ENCODE measurements around the gene DKK3.
"Not testable (repeated sequence)": the region's sequence is repeated elsewhere in the genome, so short reads cannot be mapped to it uniquely, and the experiment has no call there.

DKK3 gene

DNA sequence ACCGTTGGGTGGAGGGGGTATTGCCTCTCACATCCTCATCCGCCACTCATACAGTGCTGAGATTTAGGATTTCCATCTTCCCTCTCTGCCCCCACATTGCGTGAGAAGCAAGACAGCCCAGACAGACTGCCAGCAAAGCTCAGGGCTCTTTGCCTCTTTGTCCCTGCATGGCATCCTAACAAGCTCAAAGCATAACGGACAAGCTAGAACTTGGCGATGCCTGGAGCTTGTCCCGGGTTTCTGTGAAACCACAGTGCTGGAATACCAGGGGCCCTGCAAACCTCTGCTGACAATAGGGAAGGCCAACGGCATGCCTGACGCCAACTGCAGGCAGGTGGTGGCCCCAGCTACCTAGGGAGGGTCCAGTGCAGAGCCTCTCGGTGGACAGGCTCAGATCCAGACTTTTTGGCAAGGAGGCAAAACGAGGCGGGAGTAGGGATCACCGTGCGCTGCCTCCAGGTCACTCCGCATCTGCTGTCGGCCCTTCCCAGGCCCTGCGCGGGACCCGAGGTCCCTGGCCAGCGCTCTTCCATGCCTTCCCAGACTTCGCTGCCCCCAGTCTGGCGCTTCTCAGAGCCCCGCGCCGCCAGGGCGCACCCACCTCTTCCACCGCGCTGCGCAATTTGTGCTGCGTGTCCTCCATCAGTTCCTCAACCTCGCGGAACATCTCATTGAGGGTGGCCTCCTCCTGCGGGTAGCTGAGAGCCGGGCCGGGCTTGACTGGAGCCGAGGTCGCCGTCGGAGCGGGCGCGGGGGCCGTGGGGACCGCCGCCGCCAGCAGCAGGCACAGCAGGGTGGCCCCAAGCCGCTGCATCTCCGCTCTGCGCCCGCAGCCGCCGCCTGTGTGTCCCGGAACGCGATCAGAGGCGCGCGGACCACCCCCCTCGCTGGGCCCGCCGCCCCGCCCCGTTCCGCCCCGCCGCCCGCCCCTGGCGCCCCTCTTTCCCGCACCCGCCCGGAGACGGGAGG is at the start of gene DKK3:
Gene DKK3 (minus strand): TSS at position 858 of the 969 bp plus-strand sequence. CDS start 44 bp downstream, at position 814.
- DNase-seq (ENCODE audit: low spot score) = peak; percentile 65

DNA sequence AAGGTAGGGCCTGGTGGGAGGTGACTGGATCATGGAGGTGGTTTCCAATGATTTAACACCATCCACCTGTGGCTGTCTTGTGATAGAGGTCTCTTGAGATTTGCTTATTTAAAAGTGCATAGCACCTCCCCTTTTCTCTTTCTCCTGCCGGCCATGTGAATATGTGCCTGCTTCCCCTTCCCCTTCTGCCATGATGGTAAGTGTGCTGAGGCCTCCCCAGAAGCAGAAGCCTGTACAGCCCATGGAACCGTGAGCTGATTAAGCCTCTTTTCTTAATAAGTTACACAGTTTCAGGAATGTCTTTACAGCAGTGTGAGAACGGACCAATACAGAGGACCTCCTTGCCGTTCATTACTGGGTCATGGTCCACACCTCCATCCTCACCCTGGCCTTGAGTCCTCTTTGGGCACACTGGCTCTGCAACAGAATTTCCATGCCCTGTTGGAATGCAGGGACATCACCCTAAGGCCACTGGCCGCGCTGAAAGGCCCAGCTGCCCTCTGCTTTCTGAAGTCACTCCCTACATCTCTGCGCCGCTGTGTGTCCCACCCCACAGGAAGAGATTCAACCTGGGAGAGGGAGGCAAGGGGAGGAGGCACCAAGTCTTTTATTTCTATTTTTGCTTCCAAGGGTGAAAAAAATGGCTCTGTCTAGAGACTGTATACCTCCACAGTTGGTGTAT is 49.0 kb upstream of the DKK3 start:
- DNase-seq (ENCODE audit: low spot score) = no peak

DNA sequence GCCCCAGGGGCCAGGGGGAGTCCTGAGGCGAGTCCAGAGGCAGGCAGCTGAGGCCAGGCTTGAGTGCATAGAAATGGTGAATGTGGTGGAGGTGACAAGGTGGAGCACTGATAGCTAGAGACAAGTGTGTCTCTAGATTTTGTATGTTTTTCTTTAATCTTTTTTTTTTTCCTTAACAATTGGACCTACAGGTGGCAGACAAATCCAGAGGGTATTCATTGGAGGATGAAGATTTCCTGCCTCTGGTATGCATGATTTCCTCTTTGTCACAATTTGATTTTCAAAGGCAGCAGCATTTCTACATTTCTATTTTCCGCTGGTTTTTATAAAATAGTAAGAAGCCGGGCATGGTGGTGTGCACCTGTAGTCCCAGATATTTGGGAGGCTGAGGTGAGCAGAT is 47.7 kb upstream of the DKK3 start:
- DNase-seq (ENCODE audit: low spot score) = no peak

DNA sequence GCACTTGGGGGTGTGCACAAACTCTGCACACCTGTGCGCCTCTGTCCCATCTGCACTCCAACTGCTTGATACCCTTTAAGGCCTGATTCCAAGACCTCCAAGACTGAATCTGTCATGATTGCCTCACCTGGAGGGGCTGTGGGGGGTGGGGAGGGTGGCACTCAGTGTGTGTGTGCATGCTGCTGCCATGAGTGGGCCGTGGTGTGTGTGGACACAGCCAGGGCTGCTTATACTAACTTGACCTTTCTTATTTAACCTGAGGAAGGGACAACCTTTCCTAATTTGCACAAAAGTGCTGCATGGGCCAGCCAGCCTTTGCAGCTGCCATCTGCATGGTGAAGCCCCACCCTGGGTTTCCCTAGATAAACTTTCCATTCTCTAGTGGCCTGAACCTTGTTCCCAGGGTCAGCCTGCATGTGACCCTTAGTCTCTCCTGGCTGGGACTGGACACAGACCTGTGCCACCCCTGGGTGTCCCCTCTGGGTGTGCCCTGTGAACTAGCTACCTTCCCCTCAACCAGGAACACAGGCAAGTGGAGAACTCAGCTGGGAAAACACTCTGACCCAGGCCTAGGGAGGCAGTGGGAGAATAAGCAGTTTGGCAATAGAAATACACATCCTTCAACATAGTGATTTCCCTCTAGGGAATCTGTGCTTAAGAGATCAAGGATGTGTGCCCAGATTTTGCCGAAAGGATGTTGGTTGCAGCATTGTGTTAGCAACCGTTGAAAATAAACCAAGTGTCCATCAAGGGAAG is 45.4 kb upstream of the DKK3 start:
- DNase-seq (ENCODE audit: low spot score) = no peak

DNA sequence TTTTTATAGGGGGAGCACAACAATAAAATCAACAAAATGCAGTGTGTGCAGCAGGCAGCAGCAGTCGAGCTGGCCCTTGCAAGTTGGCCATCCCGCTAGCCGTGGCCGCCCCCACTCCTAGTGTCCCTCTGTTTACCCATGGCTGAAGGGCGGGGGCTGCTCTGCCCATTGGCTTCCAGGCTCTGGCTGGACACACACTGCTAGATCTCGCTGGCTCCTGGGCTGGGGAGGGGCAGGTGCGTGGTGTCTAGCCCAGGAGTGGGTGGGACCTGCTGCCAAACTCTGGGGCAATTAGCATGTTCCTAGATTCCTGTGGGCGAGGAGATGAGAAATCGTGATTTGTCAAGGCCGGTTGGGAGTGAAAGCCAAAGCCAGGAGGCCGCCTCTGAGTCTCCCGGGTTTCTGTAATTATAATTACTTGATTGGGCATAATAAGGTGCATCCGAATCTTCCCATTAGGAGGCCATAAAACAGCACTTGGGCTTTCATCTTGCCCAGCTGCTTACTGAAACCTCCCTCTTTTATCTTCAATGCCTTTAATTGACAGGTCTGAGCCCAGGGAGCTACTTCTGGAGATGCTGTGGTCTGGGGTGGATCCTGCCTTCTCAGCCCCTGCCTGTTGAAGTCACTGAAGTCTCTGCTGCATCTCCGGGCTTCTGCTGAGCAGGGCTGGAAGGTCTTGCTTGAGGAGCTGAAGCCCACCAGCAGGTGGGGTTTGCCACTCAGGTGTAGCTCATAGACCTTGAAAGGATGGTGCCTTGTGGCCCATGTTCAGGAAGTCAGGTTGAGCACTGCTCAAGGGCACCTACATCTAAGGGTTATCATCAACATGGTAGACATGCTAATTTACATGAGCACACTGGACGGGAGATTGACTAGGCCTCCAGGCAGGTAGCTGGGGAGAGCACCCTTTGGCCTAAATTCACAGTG is 44.5 kb upstream of the DKK3 start:
- DNase-seq (ENCODE audit: low spot score) = no peak

DNA sequence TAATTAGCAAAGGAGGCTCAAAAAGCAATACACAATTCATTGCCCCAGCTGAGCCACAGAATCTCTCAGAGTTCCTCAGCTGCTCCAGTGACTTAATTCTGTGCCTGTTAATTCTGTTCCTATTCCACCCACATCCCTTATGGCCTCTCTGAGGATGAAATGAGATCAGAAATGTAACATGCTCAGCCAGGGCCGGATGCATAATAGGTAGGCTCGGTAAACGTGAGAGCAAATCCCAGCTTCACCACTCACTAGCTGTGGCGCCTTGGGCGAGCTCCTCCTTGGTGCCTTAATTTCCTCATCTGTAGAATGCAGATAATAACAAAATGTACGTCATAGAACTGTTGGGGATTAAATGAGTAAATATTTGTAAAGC is 42.8 kb upstream of the DKK3 start:
- no peak for DNase-seq (ENCODE audit: low spot score)

DNA sequence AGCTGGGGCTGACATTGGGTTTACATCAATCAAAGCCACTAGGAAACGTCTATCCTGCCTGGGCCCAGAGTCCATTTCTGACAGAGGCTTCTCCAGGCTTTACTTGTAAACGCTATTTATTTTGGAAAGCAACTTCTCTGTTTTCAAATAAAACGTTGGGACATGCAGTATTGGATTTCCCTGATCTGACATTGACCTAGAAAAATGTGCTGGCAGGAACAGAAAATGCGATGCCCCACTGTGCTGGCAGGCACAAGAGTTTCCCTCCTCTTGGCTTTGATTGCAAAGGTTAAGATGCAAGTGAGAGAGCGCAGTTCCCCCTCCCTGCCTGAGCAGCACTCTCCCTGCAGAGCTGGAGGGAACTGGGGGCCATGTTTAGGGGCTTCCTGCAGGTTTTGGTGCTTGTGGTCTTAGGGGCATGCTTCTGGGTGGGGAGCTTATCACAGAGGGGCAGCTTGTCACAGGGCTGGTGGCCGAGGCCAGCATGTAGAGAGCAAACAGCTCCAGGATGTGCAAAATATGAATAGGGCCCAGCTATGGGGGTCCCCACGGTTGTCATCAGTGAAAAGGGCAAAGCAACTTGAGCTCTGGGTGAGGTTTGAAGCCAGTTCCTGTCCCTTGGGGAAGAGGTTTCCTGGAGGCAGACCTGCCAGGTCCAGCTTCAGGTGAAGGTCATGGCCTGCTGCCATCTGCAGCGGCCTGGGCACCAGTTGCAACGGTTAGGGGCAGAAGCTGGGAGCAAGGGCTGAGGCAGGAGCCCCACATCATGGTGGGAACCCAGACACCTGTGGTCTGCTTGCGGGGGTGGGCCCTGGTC is 42.3 kb upstream of the DKK3 start:
- DNase-seq (ENCODE audit: low spot score) = peak; percentile 48

DNA sequence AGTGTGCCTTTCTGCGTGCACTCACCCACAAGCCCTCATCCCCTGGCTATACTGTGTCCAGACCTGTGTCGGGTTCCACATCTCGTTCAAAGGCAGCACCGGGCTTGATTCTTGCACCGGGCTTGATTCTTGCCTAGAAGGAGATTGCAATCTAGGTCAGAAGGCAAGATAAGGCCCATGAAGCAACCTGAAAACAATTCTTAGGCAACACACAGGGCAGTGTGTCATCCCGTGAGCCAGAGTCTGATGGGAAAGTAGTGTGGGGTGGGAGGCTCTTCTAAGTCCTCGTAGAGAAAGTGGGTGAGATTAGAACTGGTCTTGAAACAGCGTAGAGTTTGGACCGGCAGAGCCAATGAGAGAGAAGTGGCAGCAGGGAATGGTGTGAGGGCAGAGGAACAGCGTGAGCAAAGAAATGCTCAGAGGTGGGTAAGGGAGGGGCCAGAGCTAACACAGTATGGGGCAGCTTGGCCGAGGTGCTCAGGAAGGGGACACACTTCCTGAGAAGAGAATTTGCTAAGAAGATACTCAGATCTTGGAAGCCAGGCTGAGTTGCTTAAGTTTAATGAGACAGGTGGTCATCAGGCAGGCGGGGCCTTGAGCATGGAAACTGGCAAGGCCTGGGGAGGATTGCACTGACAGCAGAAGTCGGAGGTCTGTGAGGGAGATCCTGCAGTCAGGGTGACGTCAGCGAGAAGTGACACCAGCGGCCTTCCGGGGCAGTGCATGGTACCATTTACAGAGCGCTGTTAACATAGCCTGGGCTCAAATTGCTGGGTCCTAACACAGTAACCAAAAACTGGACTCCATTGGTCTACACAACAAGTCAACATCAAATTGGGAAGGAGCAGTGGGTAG is 40.7 kb upstream of the DKK3 start:
- no peak for DNase-seq (ENCODE audit: low spot score)

DNA sequence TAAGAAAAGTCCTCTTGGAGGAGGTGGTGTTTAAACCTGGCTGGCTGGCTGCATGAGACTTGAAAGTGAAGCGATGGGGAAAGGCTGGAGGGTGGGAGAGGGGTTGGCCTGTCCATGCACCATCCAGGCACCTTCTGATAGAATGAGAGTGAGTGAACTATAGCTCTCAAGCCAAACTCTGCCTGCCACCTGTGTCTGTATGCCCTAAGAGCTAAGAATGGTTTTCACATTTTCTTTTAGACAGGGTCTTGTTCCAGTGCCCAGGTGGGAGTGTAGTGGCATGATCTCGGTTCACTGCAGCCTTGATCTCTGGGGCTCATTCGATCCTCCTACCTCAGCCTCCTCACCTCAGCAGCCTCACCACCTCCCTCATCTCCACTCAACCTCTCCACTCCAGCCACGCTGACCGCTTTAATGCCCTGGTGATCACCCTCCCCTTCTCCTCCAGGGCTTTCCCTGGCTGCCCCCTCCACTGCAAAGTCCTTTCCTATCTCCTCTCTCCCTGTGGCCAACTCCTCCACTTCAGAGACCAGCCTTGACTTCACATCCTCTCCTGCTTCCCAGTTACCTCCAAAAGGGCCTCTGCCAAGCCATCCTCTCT is 38.3 kb upstream of the DKK3 start:
- DNase-seq (ENCODE audit: low spot score) = no peak

DNA sequence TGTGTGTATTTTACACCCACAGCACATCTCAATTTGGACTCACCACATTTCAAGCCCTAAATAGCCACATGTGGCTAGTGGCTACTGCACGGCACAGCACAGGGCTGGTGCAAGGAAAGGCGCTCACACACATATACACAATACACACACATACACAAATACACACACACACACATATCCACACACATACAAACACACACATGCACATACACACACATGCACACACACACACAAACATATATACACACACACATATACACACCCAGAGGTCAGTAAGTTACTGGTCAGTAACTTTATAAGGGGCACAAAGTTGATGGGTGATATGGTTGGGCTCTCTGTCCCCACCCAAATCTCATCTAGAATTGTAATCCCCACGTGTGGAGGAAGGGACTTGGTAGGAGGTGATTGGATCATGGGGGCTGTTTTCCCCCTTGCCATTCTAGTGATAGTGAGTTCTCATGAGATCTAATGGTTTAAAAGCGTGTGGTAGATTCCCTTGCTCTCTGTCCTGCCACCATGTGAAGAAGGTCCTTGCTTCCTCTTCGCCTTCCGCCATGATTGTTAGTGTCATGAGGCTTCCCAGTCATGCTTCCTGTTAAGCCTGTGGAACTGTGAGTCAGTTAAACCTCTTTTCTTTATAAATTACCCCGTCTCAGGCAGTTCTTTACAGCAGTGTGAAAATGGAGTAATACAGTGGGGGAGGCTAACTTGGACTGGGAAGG is 37.6 kb upstream of the DKK3 start:
- DNase-seq (ENCODE audit: low spot score) = no peak

DNA sequence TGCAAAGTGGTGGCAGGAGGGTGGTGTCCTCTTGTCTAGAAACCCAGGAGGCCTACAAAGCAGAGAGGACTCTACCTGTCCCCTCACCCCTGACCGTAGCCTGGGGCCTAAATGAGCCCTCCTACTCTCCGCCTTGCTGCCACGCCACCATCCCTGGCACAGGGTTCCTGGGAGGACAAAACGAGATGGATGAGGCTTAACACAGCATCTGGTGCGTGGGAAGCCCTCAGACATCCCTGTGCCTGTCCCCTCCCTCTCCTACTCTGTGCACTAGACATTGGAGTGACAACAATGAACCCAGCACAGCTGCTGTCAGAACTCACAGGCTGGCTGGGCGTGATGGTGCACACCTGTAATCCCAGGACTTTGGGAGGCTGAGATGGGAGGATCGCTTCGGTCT is 36.4 kb upstream of the DKK3 start:
- DNase-seq (ENCODE audit: low spot score) = no peak

DNA sequence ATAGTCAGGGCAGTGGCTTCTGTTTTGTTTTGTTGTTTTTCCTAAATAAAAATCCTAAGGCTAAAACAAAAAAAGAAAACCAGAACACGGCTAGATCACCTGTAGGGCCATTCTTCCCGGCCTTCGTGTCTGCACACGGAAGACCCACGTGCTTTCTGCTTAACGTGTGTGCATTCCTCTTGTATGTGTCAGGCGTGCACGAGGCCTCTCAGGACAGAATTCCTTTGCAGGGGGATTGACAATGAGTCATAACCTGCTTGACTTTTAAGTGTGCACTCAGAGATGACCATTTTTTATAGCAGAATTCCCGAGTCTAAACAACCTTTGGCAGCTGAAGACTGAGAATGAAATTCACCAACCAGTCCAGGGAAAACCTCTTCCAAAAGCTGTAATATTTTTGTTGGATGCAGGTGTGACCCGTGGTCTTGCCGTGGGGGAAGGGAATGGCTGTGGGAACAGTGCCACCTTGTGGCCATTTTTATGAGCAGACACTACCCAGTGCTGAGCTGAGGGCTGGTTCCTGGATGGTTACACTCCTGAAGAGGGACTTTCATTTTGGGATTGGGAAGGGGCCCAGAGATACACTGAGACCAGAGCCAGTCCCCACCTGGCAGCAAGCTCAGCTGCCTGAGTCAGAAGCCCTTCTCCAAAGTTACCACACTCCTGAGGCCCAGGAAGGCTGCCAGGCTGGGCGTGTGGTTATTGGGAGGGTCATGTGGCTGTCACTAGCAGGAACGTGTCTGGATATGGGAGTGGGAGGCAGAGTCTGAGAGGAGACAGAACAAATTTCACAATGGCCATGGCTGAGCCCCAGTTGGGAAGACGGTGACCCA is 35.7 kb upstream of the DKK3 start:
- DNase-seq (ENCODE audit: low spot score) = peak; percentile 77

DNA sequence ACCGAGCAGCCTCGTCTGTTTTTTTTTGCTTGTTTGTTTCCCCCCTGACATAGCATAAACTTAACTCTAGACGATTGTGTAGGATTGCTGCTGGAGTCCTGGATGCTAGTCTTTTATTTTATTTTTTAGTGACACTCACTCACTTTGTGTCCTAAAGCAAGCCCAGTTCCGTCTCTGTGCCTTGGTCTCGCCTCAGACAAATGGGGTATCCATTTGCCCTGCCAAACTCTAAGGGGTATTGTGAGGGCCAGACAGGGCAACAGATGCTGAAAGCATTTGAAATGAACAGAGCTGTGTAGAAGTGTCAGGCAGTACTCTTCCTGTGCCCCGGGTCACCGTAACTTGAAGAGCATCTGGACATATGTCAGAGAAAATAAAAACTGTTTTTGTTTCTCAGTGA is 34.8 kb upstream of the DKK3 start:
- DNase-seq (ENCODE audit: low spot score) = no peak

DNA sequence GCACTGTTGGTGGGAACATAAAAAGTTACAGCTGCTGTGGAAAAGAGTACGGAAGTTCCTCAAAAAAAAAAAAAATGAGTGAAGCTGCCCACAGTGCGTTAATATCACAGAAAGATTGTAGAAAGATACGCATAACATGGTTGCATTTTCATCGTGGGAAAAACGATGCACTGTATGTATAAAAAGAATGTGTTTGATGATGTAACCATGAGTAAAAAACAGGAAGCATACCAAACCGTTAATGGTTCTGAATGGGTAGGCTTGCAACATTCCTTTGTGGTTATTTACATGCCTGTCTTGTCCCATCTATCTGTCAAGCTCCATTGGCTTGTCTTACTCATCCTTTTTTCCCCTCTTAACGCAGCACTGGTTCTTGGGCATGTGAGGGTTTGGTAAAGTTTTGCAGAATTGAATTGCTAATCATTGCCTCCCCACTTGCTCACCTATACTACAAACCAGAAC is 33.8 kb upstream of the DKK3 start:
- DNase-seq (ENCODE audit: low spot score) = no peak

DNA sequence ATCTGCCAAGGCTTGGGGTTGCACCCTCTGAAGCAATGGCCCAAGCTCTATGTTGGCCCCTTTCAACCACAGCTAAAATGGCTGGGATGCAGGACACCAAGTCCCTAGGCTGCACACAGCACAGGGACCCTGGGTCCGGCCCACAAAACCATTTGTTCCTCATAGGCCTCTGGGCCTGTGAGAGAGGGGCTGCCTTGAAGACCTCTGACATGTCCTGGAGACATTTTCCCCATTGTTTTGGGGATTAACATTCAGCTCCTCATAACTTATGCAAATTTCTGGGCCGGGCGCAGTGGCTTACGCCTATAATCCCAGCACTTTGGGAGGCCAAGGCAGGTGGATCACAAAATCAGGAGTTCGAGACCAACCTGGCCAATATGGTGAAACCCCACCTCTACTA is 32.3 kb upstream of the DKK3 start:
- not testable (repeated sequence) for DNase-seq (ENCODE audit: low spot score)

DNA sequence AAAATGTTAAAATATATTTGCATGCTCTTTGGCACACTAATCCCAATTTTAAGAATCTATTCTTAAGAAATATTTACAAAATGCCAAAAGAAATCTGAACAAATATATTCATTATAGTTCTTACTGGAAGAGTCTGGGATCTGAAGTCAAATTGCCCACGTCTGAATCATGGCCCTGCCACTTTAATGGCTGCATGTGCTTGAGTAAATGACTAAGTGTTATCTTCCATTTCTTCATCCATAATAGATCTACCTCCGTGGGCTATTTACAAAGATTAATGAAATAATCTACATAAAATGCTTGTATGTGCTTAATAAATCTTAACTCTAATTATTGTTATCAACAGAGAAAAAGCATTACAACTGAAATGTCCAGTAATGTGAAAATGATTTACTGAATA is 24.5 kb upstream of the DKK3 start:
- no peak for DNase-seq (ENCODE audit: low spot score)

DNA sequence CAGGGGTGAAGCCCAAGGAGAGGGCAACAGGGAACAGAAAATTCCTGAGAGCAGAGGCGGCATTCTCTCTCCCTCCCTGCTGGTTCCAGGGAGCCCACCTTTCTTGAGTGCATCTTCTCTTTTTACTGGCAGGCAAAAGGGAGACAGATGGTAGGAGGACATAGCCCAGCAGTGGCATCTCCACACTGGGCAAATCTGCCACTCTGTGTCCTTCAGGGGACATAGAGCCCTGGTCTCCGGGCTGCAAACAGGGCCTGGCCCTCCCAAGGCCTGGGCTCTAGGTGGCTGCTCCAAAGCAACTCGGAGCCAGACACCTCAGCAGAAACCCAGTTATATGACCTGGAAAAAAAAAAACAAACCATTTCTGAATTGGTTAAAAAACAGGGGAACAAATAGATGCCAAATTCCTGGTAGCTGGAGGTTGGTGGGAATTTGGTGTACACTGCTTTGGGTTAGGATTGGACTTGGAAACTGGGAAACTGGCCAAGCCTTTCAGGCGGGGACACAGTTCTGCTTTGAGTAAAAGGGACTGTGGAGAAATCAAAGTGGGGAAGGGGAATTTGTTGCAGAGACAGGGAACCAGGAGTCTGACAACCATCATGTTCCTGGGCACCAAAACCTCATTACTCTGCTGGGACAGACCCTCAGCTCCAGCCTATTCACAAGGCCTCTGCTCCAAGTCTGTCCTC is 23.6 kb upstream of the DKK3 start:
- no peak for DNase-seq (ENCODE audit: low spot score)

Data from iPS-NIHi11 (cell line).